GM21367 (cell line): ENCODE data around the gene PYDC1.
"Not testable (repeated sequence)": the region's sequence is repeated elsewhere in the genome, so short reads cannot be mapped to it uniquely, and the experiment has no call there.

Experiments used
- ATAC-seq: cut with Tn5 transposase; IDR thresholded peaks from one replicate; pipeline ENCODE4 v1.9.1; 2021; ENCODE audit not compliant: unreplicated experiment

PYDC1 gene

DNA sequence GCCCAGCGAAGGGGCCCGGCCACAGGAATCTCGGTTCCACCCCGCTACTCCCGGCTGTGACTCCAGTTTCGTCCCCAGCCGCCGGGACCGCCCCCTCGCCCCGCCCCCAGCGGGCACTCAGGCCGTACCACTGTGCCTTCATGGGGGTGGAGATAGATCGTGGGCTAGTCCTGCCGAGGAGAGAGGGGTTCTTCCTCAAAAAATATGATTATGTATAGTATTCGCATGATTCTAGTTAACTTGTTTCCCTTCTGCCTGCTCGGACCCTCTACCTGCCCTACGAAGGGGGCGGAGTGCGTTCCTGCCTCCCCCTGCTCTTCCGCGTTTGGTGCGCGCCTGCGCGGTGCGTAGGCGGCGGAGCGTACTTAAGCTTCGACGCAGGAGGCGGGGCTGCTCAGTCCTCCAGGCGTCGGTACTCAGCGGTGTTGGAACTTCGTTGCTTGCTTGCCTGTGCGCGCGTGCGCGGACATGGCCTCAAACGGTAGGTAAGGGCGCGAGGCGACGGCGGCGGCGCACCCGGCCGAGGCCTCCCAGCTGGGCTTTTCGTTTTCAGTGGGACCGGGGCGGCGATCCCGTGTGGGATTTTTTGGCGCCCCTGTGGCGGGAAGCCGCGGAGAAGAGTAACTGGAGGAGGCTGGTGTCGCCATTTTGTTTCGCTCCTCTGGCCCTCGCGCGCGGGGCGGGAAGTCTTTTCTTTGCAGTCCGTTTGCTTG lies 37.0 kb downstream of the PYDC1 start, which contains the start of gene FUS:
Gene FUS, plus strand, starts transcription at position 393 of the 713 bp plus-strand sequence. Its CDS starts 76 bp downstream, at position 469.
- peak; percentile 49 for ATAC-seq

DNA sequence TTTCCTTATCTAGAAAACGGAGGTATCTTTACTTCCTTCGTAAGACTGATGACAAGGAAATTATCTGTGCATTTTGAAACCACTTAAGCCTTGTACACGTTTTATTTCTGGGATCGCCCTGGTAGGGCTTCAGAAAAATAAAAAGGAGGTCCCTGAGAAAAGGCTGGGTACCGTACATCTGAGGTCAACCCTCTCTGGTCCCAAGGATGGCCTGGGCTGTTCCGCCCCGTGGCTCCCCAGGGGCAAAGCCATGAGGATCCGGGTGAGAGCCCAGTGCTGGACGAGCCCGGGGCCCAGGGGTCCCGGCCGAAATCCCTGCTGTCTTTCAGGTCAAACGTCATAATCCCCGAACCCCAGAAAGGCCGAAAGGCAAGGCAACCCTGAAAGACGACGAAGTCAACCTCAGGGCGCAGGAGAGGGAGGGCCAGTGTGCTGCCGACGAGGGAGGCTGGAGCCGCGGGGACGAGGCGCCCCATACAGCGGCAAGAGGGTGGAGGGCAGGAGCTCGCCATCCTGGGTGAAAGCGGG lies 37.7 kb downstream of the PYDC1 start:
- peak; percentile 1 for ATAC-seq

DNA sequence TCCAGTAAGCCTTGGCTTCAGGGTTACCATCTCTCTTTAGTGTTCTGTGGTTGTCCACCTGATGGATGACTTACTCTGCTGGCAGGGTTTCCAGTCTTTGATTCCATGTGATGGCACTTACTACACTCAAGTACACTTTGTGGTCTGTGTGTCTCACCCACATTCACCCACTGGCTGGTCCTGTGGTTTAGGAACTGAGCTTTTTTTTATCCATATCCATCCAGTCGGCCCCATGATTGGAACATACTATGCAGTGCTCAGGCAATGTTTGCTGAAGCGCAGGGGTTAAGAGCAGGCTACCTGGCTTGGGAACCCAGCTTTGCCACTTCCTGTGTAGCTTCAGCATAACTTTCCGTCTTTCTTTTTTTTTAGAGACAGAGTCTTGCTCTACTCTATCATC lies 39.8 kb downstream of the PYDC1 start:
- no peak for ATAC-seq

DNA sequence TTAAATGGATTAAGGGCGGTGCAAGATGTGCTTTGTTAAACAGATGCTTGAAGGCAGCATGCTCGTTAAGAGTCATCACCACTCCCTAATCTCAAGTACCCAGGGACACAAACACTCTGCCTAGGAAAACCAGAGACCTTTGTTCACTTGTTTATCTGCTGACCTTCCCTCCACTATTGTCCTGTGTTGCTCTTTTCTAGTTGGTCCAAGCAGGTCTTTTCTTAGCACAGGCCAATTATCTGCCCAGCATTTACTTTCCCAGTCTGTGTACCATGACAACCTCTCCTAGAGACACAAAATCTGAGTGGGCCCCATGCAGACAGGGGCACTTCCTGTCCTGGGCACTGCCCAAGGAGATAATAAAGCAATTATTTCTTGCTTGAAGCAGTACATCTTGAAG lies 46.9 kb downstream of the PYDC1 start:
- ATAC-seq, result not testable (repeated sequence)

DNA sequence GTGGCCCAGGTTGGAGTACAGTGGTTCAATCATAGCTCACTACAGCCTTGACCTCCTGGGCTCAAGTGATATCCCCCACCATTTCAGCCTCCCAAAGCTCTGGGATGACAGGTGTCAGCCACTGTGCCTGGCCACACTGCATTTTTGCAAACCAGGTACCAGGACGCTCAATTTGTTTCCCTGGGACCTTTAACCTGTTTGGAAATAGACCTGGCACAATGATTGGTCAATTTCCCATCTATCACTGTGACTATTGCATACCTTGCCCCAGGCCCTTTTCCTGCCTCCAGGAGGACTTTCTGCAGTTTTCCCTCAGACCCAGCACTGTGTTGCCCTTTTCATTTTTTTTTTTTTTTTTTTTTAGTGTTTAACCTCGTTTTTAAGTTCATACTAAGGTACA lies 48.1 kb downstream of the PYDC1 start:
- ATAC-seq, result no peak

DNA sequence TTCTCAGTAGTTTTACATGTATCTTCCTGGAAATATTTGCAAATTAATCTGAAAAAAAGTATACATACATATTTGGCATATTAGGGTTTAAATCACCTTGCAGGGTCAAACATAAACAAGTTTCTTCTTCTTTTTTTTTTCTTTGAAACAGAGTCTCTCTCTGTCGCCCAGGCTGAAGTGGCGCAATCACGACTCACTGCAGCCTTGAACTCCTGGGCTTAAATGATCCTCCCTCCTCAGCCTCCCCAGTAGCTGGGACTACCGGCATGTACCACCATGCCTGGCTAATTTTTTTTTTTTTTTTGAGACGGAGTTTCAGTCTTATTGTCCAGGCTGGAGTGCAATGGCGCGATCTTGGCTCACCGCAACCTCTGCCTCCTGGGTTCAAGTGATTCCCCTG lies 49.6 kb downstream of the PYDC1 start:
- ATAC-seq, result no peak
